Stimulated activated CD4-positive, alpha-beta T cell treated with anti-CD3 and anti-CD28 coated beads, TNF-alpha, amount 100 ng/mL, for 24 hours (primary cell): ENCODE data around the gene SSH2.

Source experiments
- DNase-seq, 3 experiments: peaks; one replicate each; pipeline ENCODE4 v3.0.0-alpha.2; 2020; ENCODE audit warnings: low read depth in 3 of 3

The SSH2 gene

GRCh38 chr17:29612404-29613280 lies 317.4 kb downstream of the SSH2 start:
- no peak for DNase-seq

- no peak for DNase-seq
Measured at GRCh38 chr17:29612094-29612403, 318.0 kb downstream of the SSH2 start.

- DNase-seq: no peak
Measured at GRCh38 chr17:29611351-29612093, 318.5 kb downstream of the SSH2 start.

GRCh38 chr17:29610395-29610794 lies 319.6 kb downstream of the SSH2 start:
- DNase-seq: no peak

GRCh38 chr17:29608986-29609385 lies 321.0 kb downstream of the SSH2 start:
- no peak for DNase-seq

- no peak for DNase-seq
Measured at GRCh38 chr17:29607557-29608195, 322.4 kb downstream of the SSH2 start.

GRCh38 chr17:29603109-29603674 lies 326.8 kb downstream of the SSH2 start:
- no peak for DNase-seq

GRCh38 chr17:29597361-29598172 lies 332.5 kb downstream of the SSH2 start:
- DNase-seq: no peak

- no peak for DNase-seq
Measured at GRCh38 chr17:29596811-29597210, 333.2 kb downstream of the SSH2 start.

GRCh38 chr17:29595943-29596774 lies 333.9 kb downstream of the SSH2 start:
- no peak for DNase-seq

- no peak for DNase-seq
Measured at GRCh38 chr17:29595107-29595942, 334.7 kb downstream of the SSH2 start.

- no peak for DNase-seq
Measured at GRCh38 chr17:29594519-29595090, 335.4 kb downstream of the SSH2 start.

- DNase-seq: no peak
Measured at GRCh38 chr17:29593591-29594518, 336.2 kb downstream of the SSH2 start.

GRCh38 chr17:29592850-29593551 lies 337.0 kb downstream of the SSH2 start, which contains the start of gene ANKRD13B:
Gene ANKRD13B (plus strand): TSS chr17:29593132. CDS start chr17:29593622, 490 bp downstream.
- DNase-seq: no peak

- peak; percentile 68 to 84 (median 69) for DNase-seq
Measured at GRCh38 chr17:29591737-29592608, 338.1 kb downstream of the SSH2 start.

GRCh38 chr17:29591146-29591736 lies 338.8 kb downstream of the SSH2 start:
- DNase-seq: peak in 1 of 3 experiments; percentile 52
